ENCODE data around the gene GON4L.
"Not testable (repeated sequence)": the region's sequence is repeated elsewhere in the genome, so short reads cannot be mapped to it uniquely, and the experiment has no call there.

Gene GON4L

DNA sequence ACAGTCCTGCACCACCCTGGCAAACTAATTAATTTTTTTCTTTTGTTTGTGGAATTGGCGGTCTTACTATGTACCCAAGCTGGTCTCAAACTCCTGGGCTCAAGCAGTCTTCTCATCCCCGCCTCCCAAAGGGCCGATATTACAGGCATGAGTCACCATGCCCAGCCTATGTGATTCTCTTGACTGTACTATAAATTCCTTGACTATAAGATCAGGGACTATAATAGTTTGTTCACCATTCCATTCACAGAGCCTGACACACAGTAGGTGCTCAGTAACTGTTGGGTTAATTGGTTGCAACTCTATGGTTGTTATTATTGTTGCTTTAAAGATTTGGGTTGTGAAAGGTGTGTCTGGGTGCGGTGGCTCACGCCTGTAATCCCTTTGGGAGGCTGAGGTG lies 150.9 kb downstream of the GON4L start:
- in situ Hi-C loops (cut with HindIII; ENCODE audit: low sequenced_read_pairs) = no loop called here

DNA sequence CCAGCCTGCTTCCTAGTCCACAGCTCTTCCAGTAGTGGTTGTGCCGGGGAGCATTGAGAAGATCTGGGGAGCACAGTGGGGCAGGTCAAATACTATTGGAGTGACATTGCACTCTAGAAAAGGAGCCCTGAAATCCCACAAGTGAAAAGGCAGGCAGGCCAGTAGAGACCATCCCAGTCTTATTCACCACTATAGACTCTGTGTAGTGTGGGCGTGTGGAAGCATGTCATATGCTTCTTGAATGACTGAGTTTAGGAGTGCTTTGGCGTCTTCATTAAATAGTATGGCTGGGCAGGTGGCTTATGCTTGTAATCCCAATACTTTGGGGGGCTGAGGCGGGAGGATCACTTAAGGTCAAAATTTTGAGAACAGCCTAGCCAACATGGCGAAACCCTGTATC lies 152.6 kb downstream of the GON4L start:
- in situ Hi-C loops (cut with HindIII; ENCODE audit: low sequenced_read_pairs) = not testable (repeated sequence)

DNA sequence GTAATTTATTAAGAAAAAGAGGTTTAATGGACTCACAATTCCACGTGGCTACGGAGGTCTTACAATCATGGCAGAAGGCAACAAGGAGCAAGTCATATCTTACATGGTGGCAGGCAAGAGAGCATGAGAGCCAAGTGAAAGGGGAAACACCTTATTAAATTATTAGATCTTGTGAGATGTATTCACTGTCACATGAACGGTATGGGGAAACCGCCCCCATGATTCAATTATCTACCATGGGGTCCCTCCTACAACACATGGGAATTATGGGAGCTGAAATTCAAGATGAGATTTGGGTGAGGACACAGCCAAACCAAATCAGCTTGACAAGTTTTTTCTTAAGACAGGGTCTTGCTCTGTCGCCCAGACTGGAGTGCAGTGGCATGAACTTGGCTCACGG lies 153.8 kb downstream of the GON4L start:
- in situ Hi-C loops (cut with HindIII; ENCODE audit: low sequenced_read_pairs) = no loop called here

DNA sequence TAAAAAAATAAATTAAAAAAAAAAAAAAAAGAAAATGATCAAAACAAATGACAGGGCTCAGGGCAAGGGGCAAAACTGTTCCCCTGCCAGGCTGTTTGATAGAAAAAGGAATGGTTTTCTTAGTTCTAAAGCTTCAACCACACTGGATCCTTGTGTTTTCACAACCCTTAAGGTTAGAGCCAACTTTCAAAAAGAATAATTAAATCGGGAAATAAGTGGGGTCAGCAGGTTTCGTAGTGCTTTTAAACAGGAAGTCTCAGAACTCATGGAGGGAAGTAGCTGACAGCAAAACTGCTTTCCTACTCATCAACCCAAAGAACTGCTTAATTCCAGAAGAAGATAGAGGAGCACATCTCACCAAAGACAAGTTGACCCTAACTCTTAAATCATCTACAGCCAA lies 155.3 kb downstream of the GON4L start:
- in situ Hi-C loops (cut with HindIII; ENCODE audit: low sequenced_read_pairs) = not testable (repeated sequence)
